GM21515 (cell line): ENCODE results near the gene KLC3.
"Not testable (repeated sequence)": the region's sequence is repeated elsewhere in the genome, so short reads cannot be mapped to it uniquely, and the experiment has no call there.

Source experiments
- ATAC-seq: cut with Tn5 transposase; IDR thresholded peaks from one replicate; pipeline ENCODE4 v1.9.1; 2021; ENCODE audit not compliant: unreplicated experiment

The KLC3 gene

DNA sequence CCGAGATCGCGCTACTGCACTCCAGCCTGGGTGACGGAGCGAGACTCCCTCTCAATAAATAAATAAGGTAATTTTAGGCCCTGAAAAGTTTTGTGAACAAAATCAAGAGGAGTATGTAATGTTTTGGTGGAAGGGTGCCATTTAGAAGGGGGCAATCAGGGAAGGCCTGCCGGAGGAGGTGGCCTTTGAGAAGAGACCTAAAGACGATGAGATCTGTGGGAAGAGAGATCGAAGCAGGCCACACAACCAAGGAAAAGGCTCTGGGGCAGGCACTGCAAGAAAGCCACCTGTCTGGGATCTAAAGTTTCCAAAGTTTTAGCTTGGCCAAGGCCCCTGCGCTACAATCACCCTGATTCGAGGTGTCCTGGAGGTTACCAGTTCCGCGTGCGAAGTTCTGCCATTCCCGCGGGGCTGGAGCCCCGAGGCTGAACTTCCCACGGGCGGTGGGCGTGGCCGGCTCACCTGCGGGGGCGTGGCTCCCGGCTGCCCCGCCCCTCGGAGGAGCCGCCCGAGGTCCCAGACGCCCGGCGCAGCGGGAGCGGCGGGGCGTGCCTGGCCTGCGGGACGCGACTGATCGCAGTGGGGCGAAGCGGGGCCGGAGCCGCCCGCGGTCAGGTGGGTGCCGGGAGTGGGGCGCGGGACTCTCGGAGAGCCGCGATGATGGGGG lies at the start of gene KLC3:
KLC3 (plus strand) TSS at position 519 of the 667 bp plus-strand sequence. CDS start 4,792 bp downstream, outside the sequence.
- no peak for ATAC-seq

DNA sequence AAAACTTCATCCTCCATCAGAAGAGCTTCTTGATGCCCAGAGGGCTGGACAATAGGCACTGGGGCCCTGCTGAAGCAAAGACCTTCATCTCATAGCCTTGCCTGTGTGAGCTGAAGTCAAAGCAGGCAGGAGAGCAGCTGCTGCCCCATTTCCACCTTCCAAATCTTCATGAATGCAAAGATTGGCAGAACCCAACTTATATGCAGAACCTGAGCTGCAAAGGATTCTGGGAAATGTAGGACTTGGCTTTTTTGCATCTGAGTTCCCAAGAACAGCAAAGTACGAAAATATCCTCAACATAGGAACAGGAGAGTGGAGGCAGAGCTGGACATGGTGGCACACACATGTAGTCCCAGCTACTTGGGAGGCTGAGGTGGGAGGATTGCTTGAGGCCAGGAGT lies 48.7 kb upstream of the KLC3 start:
- no peak for ATAC-seq

- no peak for ATAC-seq
These were observed 46.9 kb upstream of the KLC3 start for GRCh38 chr19:45293682-45294081.

DNA sequence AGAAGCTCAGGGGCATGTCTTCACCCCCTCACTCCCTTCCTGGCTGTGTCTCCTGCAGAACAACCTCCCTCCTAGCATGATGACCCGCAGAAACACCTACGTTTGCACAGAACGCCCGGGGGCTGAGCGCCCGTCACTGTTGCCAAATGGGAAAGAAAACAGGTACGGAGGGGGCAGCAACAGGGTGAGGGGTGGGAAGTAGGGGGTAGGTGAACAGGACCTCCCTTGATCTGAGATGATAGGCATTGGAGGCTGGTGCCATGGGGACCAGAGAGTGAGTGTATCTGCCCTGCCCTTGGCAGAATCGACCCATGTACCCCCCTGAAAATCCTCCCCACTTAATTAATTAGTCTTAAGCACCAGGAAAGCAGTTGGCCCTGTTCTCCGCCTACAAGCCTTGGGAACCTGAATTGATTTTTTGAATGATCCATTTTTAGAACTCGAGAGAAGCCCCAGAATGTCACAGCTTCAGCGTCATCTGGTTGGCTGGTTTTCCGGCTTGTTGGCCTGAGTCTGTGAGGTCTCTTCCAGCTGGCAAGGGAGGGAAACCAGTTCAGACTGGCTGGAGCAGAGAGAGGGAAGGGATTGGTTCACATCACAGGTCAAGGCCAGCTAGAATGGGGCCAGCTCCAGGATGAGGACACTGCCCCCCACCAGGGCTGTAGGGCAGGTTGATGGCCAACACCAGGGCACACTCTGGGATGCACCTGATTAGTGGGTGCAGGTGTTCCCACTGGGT lies 46.1 kb upstream of the KLC3 start:
- ATAC-seq = no peak

DNA sequence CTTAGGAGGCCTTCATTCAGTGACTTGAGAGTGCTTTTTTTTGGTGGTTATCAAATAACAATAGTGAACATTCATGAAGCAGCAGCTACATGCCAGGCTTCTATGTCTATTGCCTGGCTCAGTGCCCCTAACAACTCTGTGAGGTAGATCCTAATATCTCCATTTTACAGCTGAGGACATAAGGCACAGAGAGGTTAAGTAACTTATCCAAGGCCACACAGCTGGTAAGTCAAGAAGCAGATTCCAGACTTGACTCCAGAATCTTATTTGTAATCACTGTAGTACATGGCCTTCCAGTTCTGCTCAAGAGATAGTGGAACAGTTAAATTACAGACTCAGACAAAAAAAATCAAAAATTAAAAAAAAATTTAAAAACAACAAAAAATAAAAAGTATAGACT lies 44.7 kb upstream of the KLC3 start:
- ATAC-seq = no peak

DNA sequence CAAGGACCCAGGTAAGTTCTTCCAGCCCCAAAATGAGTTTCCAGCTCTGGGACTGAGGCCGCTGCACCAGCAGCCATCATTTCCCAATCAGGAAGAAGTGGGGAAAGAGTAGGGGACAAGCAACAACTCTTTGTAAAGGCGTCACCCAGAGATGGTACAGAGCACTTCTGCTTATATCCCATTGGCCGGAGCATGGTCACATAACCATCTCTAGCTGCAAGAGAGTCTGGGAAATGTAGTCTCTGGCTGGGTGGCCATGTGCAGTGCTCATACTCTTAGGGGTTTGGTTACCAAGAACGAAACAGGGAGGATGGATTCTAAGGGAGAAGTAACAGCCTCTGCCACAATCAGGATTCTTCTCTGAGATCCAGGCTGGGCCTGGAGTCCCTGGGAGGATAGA lies 44.2 kb upstream of the KLC3 start:
- ATAC-seq = no peak

GRCh38 chr19:45297674-45298073 lies 42.9 kb upstream of the KLC3 start:
- ATAC-seq = no peak

DNA sequence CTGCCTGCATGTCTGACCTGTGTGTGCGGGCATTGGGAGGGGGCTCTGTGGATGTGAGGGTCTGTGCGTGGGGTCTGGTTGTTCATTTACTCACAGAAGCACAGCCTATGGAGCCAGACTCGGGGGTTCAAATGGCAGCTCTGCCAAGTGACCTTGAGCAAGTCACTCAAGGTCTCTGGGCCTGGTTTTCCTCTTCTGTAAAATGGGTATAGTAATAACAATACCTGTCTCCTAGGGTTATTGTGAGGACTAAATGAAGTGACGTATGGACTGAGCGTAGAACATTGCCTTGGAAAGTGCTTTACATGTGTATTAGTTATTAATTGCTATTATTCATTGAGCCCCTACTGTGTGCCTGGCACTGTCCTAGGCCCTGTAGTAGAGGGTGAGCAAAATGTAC lies 42.3 kb upstream of the KLC3 start:
- ATAC-seq = no peak

- no peak for ATAC-seq
These were observed 40.8 kb upstream of the KLC3 start for GRCh38 chr19:45299719-45300118.

DNA sequence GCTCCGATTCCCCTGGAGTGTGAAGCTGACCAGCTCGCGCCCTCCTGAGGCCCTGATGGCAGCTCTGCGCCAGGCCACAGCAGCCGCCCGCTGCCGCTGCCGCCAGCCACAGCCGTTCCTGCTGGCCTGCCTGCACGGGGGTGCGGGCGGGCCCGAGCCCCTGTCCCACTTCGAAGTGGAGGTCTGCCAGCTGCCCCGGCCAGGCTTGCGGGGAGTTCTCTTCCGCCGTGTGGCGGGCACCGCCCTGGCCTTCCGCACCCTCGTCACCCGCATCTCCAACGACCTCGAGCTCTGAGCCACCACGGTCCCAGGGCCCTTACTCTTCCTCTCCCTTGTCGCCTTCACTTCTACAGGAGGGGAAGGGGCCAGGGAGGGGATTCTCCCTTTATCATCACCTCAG lies 38.1 kb upstream of the KLC3 start:
- no peak for ATAC-seq

GRCh38 chr19:45303269-45304060 lies 37.1 kb upstream of the KLC3 start:
- ATAC-seq = no peak

- ATAC-seq = no peak
These were observed 36.2 kb upstream of the KLC3 start for GRCh38 chr19:45304141-45304926.

DNA sequence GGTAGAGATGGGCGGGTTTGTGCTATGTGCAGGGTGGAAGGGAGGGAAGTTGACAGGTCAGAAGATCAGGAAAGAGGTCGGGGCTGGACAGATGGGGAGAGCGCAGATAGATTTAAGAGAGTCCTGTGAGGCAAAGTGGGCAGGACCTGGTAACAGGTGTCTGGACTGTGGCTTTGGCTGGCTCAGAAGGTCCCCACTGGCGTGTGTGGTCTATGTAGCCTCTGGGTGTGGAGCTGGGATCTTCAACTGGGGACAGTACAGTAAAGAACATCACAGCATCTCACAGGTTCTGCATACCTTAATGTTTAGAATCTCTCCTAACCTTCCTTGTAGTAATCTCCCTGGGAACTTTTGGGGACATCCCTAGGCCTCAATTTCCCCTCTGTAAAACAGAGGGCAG lies 35.5 kb upstream of the KLC3 start:
- no peak for ATAC-seq

DNA sequence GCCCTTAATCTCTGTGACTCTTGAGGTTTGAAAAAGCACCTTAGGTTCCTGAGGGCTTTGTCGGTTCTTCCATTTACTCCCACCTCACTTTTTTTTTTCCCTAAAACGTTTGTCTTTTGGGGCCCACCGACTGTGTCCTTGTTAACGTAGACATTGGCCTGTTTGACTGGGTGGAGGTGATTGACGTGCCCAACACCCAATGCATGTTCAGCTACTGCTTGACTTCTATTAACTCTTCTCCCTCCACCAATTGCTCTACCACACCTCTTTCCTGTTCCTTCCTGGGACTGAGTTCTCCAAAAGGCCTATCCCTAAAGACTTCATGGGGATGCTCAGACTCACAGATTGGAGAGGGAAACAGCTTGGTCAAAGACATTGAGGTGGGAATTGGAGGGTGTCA lies 35.1 kb upstream of the KLC3 start:
- no peak for ATAC-seq

DNA sequence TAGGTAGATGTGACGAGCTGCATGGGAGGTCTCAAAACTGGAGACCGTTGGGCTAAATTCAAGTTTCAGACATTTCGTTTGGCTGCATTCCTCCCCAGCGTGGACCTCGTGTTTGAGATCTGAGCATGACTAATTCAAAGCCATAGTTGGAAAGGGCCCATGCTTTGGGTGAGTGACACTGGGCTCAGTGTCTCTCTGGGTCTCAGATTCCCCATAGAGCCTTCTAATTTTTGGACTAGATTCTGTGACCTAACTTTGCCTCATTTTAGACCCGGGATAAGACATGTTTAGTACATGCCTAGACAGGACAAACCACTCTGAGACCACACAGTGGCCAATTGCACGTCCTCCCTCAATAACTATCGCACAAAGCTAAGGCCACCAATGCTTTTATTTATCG lies 34.5 kb upstream of the KLC3 start:
- ATAC-seq = no peak

DNA sequence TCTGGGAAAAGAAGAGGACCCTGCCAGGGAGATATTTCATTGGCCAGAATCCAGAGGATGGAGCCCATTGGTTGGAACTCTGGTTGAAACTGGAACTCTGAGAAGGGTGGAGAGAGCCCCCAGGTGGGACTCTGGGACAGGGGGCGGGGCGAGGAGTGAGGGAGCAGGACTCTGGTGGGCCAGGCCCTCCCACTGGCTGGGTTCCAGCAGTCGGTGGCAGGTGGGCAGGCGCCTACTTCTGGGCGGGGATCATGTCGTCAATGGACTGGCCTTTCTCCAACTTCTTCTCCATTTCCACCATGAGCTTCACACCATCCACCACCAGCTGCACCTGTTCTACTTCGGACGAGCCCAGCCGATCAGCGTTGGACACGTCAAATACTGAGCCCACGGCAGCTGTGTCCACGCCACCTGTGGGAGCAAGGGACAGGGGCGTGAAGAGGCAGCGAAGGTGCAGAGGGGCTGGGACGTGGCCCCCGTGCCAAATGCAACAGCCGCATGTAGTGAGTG lies 34.0 kb upstream of the KLC3 start:
- ATAC-seq = no peak

- ATAC-seq = no peak
These were observed 33.2 kb upstream of the KLC3 start for GRCh38 chr19:45307361-45307760.

- not testable (repeated sequence) for ATAC-seq
These were observed 31.2 kb upstream of the KLC3 start for GRCh38 chr19:45309322-45309721.

- ATAC-seq = no peak
These were observed 28.9 kb upstream of the KLC3 start for GRCh38 chr19:45311621-45312020.

DNA sequence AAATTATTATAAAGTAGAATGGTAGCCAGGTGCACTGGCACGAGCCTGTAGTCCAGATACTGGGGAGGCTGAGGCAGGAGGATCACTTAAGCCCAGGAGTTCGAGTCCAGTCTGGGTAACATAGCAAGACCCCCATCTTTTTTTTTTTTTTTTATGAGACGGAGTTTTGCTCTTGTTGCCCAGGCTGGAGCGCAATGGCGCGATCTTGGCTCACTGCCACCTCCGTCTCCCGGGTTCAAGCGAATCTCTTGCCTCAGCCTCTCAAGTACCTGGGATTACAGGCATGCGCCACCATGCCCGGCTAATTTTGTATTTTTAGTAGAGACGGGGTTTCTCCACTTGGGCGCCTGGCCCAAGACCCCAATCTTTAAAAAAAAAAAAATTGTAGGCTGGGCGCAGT lies 28.3 kb upstream of the KLC3 start:
- ATAC-seq = not testable (repeated sequence)

DNA sequence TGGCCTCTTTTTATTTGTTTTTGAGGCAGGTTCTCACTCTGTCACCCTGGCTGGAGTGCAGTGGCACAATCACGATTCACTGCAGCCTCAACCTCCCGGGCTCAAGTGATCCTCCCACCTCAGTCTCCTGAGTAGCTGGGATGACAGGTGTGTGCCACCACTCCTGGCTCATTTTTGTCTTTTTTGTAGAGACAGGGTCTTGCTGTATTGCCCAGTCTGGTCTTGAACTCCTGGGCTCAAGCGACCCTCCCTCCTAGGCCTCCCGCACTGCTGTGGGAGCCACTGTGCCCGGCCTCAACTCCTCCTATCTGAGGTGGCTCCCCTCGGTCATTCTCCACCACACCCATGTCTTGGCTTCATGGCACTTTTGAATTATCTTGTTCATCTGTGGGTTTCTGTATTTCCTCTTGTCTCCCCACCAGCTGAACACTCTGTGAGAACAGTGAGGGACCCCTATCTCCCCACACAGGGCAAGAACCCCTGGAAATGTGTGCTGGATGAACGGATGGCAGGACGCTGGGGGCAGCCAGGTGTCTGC lies 25.8 kb upstream of the KLC3 start:
- ATAC-seq = no peak
